IPS-15b (cell line): ENCODE results near the gene DEGS2.

Source experiments
- H3K27me3 ChIP-seq: one replicate; pipeline ENCODE4 v1.6.1; 2013; ENCODE audit warnings: low read length; ENCODE audit not compliant: control insufficient read depth, insufficient read depth
- H3K36me3 ChIP-seq: one replicate; pipeline ENCODE4 v1.6.1; 2013; ENCODE audit warnings: low read length; ENCODE audit not compliant: control insufficient read depth, insufficient read depth
- H3K4me1 ChIP-seq: one replicate; pipeline ENCODE4 v1.6.1; 2013; ENCODE audit warnings: mild to moderate bottlenecking, low read length; ENCODE audit not compliant: control insufficient read depth, insufficient read depth
- H3K4me3 ChIP-seq: one replicate; pipeline ENCODE4 v1.5.1; 2013; ENCODE audit warnings: low read depth, low read length
- H3K9ac ChIP-seq: one replicate; pipeline ENCODE4 v1.6.1; 2013; ENCODE audit warnings: low read depth, mild to moderate bottlenecking, low read length
- H3K9me3 ChIP-seq: one replicate; pipeline ENCODE4 v1.6.1; 2013; ENCODE audit warnings: mild to moderate bottlenecking, low read length; ENCODE audit not compliant: control insufficient read depth, insufficient read depth

DEGS2 gene

GRCh38 chr14:100114109-100114765 is 45.2 kb downstream of the DEGS2 start:
- H3K4me1 ChIP-seq: no peaks in the 10 kb centered on the region
- H3K4me3 ChIP-seq: no peak overlapping the region
- H3K9me3 ChIP-seq: no peaks in the 10 kb centered on the region
- no peaks in the 10 kb centered on the region for H3K36me3 ChIP-seq
- H3K9ac ChIP-seq: no peak overlapping the region
- no peaks in the 10 kb centered on the region for H3K27me3 ChIP-seq

- Histone ChIP-seq H3K9me3 (no peaks in the 10 kb centered on the region), H3K9ac (no peak overlapping the region), H3K4me3 (no peak overlapping the region), H3K4me1 (no peaks in the 10 kb centered on the region), H3K27me3 (no peaks in the 10 kb centered on the region), H3K36me3 (no peaks in the 10 kb centered on the region)
Observed at GRCh38 chr14:100111931-100112704, 47.3 kb downstream of the DEGS2 start.

DNA sequence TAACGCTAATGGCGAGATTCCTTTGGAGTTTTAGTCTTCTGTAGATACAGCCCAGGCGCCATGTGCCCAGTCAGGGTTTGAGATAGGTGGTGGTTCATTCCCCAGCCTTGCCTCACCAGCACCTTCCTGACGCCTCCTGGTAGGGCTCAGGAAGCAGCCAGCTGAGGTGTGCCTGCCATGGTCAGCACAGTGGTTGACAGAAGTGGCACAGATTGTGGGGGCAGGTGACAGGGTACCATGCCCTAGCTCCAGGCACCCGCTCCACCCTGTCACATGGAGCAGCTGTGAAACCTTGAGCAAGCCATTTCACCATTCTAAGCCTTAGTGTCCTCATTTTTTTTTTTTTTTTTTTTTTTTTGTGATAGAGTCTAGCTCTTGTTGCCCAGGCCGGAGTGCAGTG is 48.6 kb downstream of the DEGS2 start:
- Histone ChIP-seq H3K27me3 (no peaks in the 10 kb centered on the region), H3K4me1 (no peaks in the 10 kb centered on the region), H3K9ac (no peak overlapping the region), H3K9me3 (no peaks in the 10 kb centered on the region), H3K4me3 (no peak overlapping the region), H3K36me3 (no peaks in the 10 kb centered on the region)

GRCh38 chr14:100109594-100109955 is 49.9 kb downstream of the DEGS2 start:
- H3K9ac ChIP-seq: no peak overlapping the region
- no peaks in the 10 kb centered on the region for H3K9me3 ChIP-seq
- H3K36me3 ChIP-seq: no peaks in the 10 kb centered on the region
- H3K4me1 ChIP-seq: no peaks in the 10 kb centered on the region
- no peak overlapping the region for H3K4me3 ChIP-seq
- no peaks in the 10 kb centered on the region for H3K27me3 ChIP-seq

GRCh38 chr14:100108840-100109593 is 50.4 kb downstream of the DEGS2 start:
- no peaks in the 10 kb centered on the region for H3K27me3 ChIP-seq
- no peaks in the 10 kb centered on the region for H3K9me3 ChIP-seq
- H3K36me3 ChIP-seq: no peaks in the 10 kb centered on the region
- no peaks in the 10 kb centered on the region for H3K4me1 ChIP-seq
- no peak overlapping the region for H3K4me3 ChIP-seq
- H3K9ac ChIP-seq: no peak overlapping the region

GRCh38 chr14:100108042-100108825 is 51.2 kb downstream of the DEGS2 start:
- H3K9me3 ChIP-seq: no peaks in the 10 kb centered on the region
- H3K27me3 ChIP-seq: no peaks in the 10 kb centered on the region
- H3K36me3 ChIP-seq: no peaks in the 10 kb centered on the region
- H3K9ac ChIP-seq: no peak overlapping the region
- no peak overlapping the region for H3K4me3 ChIP-seq
- no peaks in the 10 kb centered on the region for H3K4me1 ChIP-seq

DNA sequence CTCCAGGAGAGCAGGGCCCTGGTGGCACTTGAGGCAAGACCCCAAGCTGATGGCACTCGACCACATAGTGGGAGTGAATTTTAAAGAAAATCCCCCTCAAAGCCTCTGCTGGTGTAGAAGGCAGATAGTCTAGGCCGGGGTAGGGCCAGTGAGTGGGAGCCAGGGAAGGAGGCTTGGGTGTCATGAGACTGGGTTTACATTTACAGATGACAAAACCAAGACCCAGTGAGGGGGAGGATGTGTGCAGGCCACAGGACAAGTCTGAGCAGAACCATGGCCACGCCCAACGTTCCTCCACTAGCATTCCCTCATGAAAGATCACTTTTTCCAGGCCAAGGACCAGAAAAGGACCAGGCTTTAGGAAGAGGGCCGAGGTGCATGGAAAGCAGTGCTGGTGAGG is 52.2 kb downstream of the DEGS2 start:
- H3K4me1 ChIP-seq: no peaks in the 10 kb centered on the region
- H3K36me3 ChIP-seq: no peaks in the 10 kb centered on the region
- H3K9me3 ChIP-seq: no peaks in the 10 kb centered on the region
- no peak overlapping the region for H3K4me3 ChIP-seq
- no peaks in the 10 kb centered on the region for H3K27me3 ChIP-seq
- no peak overlapping the region for H3K9ac ChIP-seq

GRCh38 chr14:100106250-100107112 is 53.0 kb downstream of the DEGS2 start:
- Histone ChIP-seq H3K9ac (no peak overlapping the region), H3K4me1 (no peaks in the 10 kb centered on the region), H3K36me3 (no peaks in the 10 kb centered on the region), H3K4me3 (no peak overlapping the region), H3K27me3 (no peaks in the 10 kb centered on the region), H3K9me3 (no peaks in the 10 kb centered on the region)

- no peak overlapping the region for H3K9ac ChIP-seq
- H3K9me3 ChIP-seq: no peaks in the 10 kb centered on the region
- no peaks in the 10 kb centered on the region for H3K36me3 ChIP-seq
- H3K27me3 ChIP-seq: no peaks in the 10 kb centered on the region
- no peak overlapping the region for H3K4me3 ChIP-seq
- no peaks in the 10 kb centered on the region for H3K4me1 ChIP-seq
Observed at GRCh38 chr14:100105357-100106169, 53.9 kb downstream of the DEGS2 start.

GRCh38 chr14:100104523-100105300 is 54.7 kb downstream of the DEGS2 start:
- Histone ChIP-seq H3K4me3 (no peak overlapping the region), H3K9ac (no peak overlapping the region)

More at GRCh38 chr14:100104523-100105300, 54.7 kb downstream of the DEGS2 start:
- H3K9me3 ChIP-seq: no peaks in the 10 kb centered on the region
- no peaks in the 10 kb centered on the region for H3K27me3 ChIP-seq
- no peaks in the 10 kb centered on the region for H3K36me3 ChIP-seq
- H3K4me1 ChIP-seq: no peaks in the 10 kb centered on the region
